NCI-H510A (cell line): ENCODE measurements around the gene CPNE8.

ENCODE experiments used
- DNase-seq: peaks from one replicate; lab custom pipeline; 2025; lab: John Stamatoyannopoulos, UW

Gene CPNE8

DNA sequence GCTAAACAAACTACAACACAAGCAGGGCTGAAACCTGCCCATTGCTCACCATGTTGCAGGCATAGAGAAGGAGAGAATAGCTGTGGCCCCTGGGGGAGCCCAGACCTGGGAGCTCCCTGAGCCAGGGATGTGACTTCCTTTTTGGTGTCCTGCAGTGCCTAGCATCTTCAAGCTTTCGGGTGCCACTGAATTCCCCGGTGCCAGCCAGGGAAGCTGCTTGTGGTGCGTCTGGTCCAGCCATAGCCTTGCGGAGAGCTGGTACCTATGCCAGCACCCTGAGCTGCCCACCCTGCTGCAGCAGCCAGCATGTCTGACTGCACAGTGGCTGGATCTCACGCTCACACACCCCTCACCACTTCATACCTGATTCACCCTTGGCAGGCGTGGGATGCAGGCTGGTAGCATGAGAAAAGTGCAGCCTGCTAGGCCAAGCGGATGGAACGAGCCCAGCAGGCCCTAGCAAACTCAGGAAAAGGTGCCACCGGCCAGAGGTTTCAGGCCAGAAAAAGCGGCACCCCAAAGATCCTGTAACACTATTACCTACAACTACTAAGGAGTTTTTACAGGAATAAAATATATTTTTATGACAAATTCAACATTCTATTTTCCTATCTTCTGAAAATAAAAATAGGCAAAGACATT lies 183.7 kb downstream of the CPNE8 start:
- DNase-seq = no peak

DNA sequence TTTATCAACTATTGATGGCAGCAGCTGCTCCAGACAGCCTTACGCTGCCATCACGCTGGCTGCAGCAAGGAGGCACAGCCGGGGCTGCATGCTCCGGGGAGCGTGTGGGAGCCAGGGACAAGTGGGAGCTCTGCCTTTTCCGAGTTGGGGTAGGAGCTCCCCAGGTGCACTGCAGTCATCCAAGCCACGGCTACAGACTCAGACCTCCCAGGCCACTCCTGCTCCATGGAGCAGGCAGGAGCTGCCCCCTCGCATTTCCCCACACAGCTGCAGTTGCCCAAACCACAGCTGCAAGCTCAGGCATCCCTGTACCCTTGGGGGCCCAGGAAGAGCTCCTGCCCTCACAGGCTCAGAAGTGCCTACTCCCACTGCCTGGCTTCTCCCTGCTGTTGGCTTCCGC lies 184.7 kb downstream of the CPNE8 start:
- no peak for DNase-seq

DNA sequence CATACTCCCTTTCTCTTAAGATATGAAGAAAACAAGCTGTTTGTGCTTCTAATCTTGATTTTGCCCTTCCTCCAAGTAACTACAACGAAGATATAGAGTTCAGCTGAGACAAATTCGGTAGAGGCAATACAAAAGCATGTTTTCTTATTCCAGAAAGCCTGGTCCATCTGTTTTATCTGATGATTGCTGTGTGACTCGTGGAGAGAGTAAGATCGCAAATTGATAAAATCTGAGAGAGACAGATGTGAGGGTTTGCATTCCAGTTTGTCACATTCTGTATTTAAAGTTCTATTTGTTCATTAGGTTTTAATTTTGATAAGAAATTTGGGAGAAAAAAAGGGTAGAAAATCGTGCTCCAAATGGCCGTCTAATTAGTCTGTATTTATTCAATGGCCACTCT lies 192.1 kb downstream of the CPNE8 start:
- DNase-seq = no peak

DNA sequence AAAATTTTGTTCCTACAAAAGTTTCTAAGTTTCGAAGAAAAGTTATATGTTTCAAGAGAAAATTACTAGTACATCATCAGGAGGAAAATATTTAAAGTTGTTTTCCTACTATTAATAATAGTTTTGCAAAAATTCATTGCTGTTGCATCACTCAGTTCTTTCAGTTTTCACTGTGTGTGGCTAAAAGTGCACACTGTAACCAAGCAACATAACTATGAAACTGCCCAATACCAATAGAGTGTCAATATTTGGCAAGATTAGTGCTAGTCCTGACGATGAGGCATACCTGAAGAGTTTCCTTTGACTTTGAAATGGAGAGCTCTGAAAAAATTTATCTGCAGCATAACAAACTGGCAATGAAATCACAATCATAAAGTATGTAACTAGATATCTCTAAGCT lies 194.3 kb downstream of the CPNE8 start:
- no peak for DNase-seq

DNA sequence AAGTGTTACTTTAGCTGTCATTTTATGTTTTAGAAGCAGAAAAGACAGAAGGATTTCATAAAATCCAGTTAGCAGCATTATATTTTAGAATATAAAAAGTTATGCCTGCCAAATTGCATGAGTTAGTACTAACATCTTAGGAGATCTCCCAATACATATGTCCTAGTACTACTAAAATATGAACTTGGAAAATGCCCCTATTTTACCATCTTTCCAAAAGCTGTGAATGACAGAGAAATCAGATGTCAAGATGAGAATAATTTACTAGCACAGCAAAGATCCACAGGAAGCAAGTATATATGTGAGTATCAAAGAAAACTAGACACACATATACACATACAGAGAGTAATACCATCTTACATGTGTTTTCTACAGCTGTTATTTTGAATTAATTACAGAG lies 196.9 kb downstream of the CPNE8 start:
- no peak for DNase-seq

DNA sequence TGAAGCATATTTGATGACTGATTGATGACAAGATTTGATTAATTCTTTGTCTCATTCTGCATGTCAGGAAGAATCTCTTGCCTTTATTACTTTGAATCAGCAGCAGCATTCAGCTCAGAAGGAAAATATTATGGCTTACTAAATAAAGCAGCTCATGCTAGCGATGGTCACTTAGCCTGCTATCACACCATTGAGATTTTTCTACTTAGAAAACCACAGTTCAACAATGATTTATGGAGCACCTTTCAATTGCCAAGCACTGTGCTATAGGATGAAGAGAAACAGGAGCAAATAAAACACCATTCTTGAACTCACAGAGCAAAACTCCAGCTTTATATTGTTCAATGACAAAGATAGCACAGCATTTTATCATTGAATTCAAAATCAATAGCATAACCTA lies 197.7 kb downstream of the CPNE8 start:
- DNase-seq = no peak

DNA sequence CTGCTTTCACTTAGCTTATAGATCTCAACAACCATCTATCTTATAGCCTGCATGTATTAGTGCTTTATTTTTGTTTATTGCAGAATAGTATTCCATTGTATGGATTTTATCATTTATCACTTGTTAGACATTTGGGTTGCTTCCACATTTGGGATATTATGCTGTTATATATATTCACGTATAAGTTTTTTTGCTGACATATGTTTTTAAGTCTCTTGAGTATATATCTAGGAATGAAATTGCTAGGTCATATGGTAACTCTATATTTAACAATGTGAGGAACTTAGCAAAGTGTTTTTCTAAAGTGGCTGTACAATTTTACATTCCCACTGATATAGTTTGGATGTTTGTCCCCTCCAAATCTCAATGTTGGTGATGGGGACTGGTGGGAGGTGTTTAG lies 208.1 kb downstream of the CPNE8 start:
- no peak for DNase-seq

DNA sequence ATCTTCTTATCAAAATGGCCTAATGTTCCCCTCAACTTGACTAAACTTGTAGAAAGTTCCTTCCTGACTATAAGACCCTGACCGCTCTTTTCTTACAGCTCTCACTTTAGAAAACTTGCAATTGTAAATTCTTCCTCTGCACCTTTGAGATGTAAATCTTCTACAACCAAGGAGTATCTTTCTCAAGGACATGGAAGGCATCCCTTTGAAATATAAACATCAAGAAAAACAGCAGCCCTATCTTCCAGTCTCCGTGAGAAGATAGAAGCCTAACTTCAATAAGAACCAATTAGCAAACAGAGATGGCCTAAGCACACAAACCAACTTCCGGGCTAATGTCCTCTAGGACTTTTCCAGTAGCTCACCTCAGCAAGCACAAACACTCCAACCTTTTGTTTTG lies 210.3 kb downstream of the CPNE8 start:
- DNase-seq = no peak

DNA sequence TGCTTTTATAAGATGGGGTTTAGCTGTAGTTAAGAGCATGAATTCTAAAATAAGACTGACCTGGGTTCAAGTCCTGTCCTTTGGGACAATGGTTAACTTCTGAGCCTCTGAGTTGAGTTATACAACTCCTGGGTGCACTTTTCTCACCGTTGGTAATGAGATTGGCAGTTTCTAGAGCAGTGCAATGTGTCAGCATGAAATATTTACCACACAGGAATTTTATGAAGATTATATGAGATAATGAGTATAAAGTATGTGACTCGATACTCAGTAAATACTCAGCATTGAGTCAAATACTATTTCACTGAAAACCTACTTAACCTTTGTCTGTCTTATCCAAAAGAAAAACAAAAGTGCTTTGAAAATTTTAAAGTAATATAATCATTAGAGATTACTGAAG lies 214.2 kb downstream of the CPNE8 start:
- DNase-seq = no peak

DNA sequence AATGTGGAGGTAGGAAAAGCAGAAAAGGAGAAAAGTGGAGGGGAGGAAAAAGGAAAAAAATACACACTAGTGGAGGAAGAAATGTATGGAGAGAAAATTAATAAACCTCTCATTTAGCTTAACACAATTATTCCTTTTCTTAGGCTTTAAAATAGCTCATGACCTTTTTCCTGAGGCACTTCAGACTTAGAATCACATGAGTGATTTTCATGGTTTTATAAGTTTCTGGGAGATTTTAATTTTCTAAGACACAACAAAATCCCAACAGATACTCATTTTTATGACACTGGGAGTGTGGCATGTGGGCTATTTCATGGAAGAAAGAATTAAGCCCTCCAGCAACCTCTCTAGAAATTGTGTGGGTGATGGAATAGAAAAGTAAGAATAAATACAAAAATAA lies 214.7 kb downstream of the CPNE8 start:
- no peak for DNase-seq

DNA sequence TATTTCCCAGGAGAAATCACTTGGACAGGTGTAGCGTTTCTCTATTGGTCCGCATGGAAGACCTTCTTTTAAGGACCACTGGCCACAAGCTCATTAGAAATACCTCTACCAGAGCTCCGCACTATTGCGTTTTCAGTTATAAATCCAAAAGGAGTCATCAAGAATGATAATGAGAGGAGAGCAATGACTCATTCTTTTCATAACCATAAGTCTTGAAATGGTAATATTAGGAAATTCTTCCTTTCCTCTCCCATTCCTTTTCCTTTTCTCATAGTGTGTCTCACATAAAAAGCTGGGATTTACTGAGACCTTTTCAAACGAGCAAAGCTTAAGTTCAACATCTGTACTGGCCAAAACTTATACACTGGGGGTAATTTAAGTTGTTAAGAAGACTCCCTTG lies 215.7 kb downstream of the CPNE8 start:
- no peak for DNase-seq

DNA sequence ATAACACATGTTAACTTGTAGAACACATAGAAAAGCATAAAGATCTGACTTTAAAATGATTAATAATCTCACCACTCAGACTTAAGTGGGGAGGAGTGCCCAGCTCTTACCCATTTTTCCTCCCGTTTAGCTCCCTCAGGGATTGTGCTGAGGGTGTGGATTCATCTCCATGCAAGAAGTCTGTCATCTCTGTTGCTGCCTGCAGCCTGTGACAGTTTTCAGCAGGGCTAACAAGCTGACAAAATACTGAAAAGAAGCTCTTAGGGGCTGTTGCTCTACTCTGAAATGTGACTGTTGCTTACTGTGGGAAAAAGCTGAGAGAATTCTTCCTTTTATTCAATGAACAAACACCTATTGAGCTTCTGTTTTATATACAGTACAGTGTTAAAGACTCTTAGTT lies 216.2 kb downstream of the CPNE8 start:
- no peak for DNase-seq

DNA sequence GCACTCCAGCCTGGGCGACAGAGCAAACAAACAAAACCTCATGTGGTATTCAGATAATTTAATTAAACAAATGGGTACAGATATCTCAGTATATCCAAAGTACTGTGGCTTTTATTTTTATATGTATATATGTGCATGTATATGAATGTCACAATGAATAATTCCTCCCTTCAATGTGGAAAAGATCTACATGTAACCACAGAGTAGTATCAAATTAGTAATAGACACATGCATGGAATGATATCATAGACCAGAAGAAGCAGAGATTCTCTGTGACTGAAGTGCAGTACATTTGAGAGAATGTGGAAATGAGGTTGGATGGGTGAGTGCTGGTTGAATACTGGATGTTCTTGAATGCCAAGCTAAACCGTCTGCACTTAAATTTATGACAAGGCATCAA lies 222.9 kb downstream of the CPNE8 start:
- no peak for DNase-seq

DNA sequence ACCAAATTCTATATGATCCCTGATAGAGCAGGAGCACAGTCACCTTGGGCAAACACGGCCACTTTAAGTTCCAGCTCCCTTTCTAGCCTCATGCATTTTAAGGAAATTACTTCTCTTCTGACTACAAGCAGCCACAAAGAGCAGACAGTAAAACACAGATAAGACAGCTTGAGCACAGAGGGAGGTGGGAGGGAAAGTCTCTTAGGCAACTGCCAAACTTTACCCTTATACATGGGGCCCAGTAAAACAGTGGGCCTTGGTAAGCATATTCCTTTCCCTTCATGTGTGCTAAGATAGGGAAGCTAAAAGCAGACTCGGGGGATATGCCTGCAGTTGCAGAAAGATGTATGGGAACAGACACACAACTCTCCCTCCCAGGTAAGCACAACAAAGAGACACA lies 235.9 kb downstream of the CPNE8 start:
- no peak for DNase-seq

DNA sequence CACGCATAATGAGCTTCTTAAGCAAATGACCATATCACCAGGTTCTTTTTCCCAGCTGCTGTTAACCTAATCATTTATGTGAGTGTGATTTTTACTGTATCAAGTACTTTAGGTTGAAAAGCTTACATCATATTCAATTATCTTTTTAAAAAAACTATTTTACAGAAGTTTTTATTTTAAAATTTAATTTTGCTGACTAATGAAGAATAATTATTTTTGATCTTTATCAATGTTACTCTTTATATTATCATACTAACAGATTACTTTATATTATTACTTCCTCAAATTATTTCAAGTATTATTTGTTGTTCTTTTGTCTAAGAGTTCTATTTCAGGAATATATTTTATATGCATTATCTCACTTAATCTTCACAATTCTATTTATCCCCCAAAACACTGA lies 236.3 kb downstream of the CPNE8 start:
- DNase-seq = no peak

DNA sequence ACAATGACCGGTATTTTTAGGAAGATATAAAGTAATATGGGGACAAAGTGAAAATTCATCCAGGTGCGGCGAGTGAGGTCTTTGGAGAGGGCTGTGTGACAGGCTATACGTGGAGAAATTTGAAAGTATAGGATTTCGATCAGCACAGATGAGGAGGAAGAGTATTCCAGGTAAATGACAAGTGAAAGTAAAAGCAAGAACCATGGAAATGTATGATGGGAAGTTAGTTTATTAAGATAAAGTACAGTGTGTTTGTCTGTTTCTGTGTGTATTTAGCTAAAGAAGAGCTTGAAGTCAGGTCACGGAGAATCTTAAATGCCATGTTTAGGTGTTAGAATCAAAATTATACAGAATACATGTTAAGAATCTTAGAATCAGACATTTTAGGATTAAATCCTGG lies 239.0 kb downstream of the CPNE8 start:
- no peak for DNase-seq

DNA sequence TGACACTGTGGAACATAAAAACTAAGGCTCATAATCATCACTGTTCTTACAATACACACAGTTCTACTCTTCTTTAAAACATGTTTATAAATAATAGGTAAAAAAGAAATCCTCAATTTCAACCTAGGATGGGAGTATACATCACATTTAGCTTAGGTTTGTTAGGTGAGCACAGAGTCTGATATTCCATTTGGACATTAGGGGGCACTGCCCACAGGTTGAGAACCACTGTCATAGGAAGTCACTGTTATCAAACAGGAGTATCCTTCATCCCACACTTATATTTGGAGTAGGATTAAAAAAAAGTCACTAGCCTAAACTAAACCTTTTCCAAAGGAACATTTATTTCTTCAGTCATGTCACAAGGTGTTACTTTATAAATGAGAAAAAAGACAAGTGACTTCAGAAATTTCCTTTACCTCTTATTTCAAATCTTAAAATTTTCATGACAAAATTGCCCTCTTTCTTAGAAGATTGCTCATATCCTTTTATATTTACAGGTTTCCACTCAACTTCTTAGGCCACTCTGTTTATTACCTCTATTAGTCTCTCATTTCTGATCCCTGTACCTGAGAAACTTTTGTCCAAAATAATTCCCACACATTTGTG lies 240.6 kb downstream of the CPNE8 start:
- no peak for DNase-seq

DNA sequence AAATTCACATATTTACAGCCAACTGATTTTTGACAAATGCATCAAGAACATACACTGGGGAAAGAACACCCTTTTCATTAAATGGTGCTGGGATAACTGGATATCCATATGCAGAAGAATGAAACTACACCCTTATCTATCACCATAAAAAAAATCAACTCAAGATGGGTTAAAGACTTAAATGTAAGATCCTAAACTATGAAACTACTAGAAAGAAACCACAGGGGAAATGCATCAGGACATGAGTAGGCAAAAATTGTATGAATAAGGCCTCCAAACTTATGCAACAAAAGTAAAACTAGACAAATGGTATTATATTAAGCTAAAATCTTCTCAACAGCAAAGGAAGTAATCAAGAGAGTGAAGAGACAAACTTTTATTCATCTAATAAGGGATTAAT lies 242.6 kb downstream of the CPNE8 start:
- no peak for DNase-seq

DNA sequence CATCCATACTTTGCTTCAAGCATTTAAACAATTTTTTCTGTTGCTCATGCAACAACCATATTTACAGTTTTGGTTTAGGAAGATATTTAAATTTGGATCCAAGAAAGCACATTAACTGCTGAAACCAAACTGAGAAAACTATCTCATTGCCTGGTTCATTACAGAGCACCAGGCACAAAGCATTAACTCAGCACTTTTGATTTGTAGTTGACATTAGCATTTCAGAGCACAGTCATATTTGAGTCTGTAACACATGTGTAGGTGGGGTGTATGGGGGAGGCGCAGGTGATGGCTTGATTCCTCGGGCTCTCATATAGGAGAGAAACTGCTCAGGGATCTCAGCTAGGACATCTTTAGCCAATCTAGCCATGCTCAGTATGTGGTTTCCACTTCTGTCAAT lies 251.7 kb downstream of the CPNE8 start:
- no peak for DNase-seq

DNA sequence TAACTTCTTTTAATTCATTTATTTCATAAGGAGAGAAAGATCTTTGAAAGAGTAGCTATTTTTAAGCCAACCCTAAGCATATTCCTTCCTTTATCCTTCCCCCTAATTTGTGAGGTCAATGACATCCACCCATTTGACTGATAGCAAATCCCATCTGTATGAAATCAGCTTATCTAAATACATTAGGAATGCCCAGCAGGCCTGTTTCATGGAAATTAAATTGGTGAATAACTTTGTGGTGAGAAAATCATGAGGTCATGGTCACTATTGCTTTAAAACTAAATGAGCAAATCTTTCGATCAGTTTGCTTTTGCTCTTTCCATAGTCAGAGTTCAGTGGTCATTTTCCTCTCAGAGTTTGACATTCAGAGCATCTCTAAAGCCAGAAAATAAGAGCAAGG lies 256.6 kb downstream of the CPNE8 start:
- no peak for DNase-seq

DNA sequence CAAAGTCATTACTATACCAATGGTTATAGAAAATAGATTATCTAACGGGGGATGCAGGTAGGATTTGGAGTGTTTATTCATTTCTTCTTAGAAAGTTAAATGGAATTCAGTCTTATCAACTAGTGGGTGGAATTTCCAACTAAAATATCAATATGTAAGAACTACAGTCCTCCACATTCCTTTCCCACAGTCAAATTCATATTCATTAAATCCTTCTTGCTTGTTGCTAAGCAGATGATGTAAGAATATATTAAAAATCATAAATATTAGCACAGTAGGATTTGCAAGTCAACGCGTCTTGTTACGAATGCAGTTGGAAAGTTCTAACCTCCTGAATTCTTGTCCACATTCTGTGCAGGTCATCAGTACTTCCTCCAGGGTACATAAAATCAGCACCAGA lies 259.2 kb downstream of the CPNE8 start:
- DNase-seq = no peak

DNA sequence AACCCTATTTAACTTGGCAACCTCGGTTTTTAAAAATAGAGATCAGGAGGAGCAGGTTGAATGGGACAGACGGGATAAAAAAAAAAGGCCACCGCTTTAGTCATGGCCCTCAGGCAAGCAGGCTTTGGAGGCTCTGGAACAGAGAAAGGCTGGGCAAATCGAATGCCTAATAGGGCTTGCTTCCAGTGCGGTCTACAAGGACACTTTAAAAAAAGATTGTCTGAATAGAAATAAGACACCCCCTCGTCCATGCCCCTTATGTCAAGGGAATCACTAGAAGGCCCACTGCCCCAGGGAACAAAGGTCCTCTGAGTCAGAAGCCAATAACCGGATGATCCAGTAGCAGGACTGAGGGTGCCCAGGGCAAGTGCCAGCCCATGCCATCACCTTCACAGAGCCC lies 265.8 kb downstream of the CPNE8 start:
- DNase-seq = no peak

DNA sequence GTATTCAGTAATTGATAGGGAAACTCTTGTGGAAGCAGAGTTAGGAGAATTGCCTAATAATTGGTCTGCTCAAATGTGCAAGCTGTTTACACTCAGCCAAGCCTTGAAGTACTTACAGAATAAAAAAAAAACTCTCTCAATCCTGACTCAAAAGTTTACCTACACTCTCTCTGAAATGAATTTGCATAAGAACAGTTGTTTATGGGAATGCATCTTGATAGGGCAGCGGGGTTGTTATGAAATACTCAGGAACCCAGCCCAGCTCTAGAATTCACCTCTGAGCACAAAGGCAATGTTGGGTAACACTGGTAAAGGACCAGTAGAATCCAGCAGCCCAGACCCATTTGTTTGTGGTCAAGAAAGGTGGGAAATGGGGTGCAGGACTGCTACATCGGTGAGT lies 267.0 kb downstream of the CPNE8 start:
- no peak for DNase-seq

DNA sequence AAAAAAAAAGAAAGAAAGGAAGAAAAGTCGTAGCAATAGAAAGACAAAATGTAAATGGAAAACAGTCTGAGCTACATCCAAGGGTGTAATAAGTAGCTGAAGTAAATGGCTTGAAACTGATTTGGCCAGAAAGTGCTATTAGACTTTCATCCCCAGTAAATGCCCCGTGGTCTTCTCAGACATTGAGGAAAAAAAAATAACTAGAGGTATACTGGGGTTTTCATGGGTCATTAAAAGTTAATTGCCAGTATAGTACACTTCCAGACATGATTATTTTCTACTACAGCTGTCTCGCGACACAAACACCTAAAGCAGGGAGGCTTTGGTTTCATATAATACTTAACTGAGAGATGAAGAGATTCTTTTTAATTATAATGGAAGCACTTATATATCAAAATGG lies 271.9 kb downstream of the CPNE8 start:
- DNase-seq = no peak

DNA sequence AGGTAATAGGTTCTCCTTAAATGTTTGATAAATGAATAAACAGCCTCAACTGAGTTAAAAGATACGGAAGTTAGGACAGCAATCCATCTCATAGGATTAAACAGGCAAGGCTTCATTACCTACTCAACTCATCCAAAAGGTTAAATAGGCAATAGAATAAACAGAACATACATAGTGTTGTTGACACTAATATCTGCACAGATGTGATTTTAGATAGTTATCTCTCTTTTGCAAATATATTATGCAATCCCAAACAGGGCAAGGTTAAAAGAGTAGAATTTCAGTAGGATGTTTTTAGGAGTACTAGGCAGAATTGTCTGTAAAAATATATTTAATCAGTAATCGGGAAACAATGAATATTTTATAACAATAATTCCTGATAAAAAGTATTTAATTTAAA lies 276.3 kb downstream of the CPNE8 start:
- no peak for DNase-seq
